IMR-90 (cell line): Measurements from ENCODE around the gene RYR2. TPM values are rescaled to one million over a fixed set of nuclear protein-coding genes. Genes with fewer than 3 reads are reported as not detected.

Experiments used
- ATAC-seq: fragments of 200-7000 bp; cut with Tn5 transposase; 2 replicates; pipeline ENCODE4 v1.9.1; 2020; ENCODE audit warnings: low read depth, mild to moderate bottlenecking, moderate library complexity
- BruUV-seq: library from RNA; stranded (reverse); fragments of 400-500 nt; replicated peaks from 2 replicates; lab custom pipeline; 2021; lab: Mats Ljungman, UMichigan
- CTCF ChIA-PET: fragments of 300-600 bp; formaldehyde crosslinking; extraction: SDS; loops from one replicate; lab custom pipeline; 2021; ENCODE audit warnings: antibody characterized with exemption; lab: Yijun Ruan, JAX
- POLR2A ChIA-PET: fragments of 300-600 bp; sonication (Branson Sonifier 250); formaldehyde crosslinking; loops from one replicate; lab custom pipeline; 2022; ENCODE audit warnings: antibody characterized with exemption; ENCODE audit not compliant: unreplicated experiment; lab: Charles Lee
- DNase-seq: peaks from one replicate; pipeline ENCODE4 v3.0.0; 2013
- H2AFZ ChIP-seq: replicated peaks from 2 replicates; pipeline ENCODE3; 2013; ENCODE audit warnings: low read length, mild to moderate bottlenecking; ENCODE audit not compliant: poor library complexity
- H2AK5ac ChIP-seq: 2 replicates; pipeline ENCODE4 v1.6.1; 2013; ENCODE audit warnings: low read depth, low read length, inconsistent platforms
- H2AK9ac ChIP-seq: replicated peaks from 2 replicates; pipeline ENCODE3; 2013; ENCODE audit warnings: mild to moderate bottlenecking, low read depth, low read length, moderate library complexity; ENCODE audit not compliant: poor library complexity
- H2BK120ac ChIP-seq: 2 replicates; pipeline ENCODE4 v1.6.1; 2013; ENCODE audit warnings: low read depth, low read length, inconsistent platforms
- H2BK15ac ChIP-seq: 3 replicates; pipeline ENCODE4 v1.6.1; 2013; ENCODE audit warnings: low read depth, low read length, inconsistent platforms
- H2BK20ac ChIP-seq: 2 replicates; pipeline ENCODE4 v1.6.1; 2013; ENCODE audit warnings: low read depth, mild to moderate bottlenecking, inconsistent platforms, low read length, moderate library complexity
- H2BK5ac ChIP-seq: 2 replicates; pipeline ENCODE4 v1.6.1; 2013; ENCODE audit warnings: mild to moderate bottlenecking, low read depth, low read length, inconsistent platforms; ENCODE audit not compliant: poor library complexity, severe bottlenecking
- H3K14ac ChIP-seq: replicated peaks from 2 replicates; pipeline ENCODE4 v1.6.1; 2013; ENCODE audit warnings: low read depth, low read length, inconsistent platforms
- H3K18ac ChIP-seq: 2 replicates; pipeline ENCODE4 v1.6.1; 2013; ENCODE audit warnings: low read depth, low read length, control low read depth
- H3K23ac ChIP-seq: 2 replicates; pipeline ENCODE4 v1.6.1; 2013; ENCODE audit warnings: low read depth, low read length, inconsistent platforms
- H3K27ac ChIP-seq: 2 replicates; pipeline ENCODE4 v1.5.1; 2013; ENCODE audit warnings: mild to moderate bottlenecking, control low read depth, low read length; ENCODE audit not compliant: insufficient read depth
- H3K27me3 ChIP-seq: 2 replicates; pipeline ENCODE4 v1.6.1; 2013; ENCODE audit warnings: low read length; ENCODE audit not compliant: control insufficient read depth, insufficient read depth
- H3K36me3 ChIP-seq: 2 replicates; pipeline ENCODE4 v1.6.1; 2013; ENCODE audit warnings: low read length, mixed read lengths; ENCODE audit not compliant: control insufficient read depth, insufficient read depth
- H3K4ac ChIP-seq: 2 replicates; pipeline ENCODE4 v1.6.1; 2013; ENCODE audit warnings: low read depth, low read length, inconsistent platforms
- H3K4me1 ChIP-seq: 2 replicates; pipeline ENCODE4 v1.6.1; 2013; ENCODE audit warnings: low read length, mixed read lengths; ENCODE audit not compliant: control insufficient read depth, insufficient read depth
- H3K4me2 ChIP-seq: 2 replicates; pipeline ENCODE4 v1.6.1; 2013; ENCODE audit warnings: low read depth, mild to moderate bottlenecking, control low read depth, low read length, moderate library complexity
- H3K4me3 ChIP-seq: 2 replicates; pipeline ENCODE4 v1.5.1; 2013; ENCODE audit warnings: low read depth, mild to moderate bottlenecking, control low read depth, low read length, moderate library complexity; ENCODE audit not compliant: insufficient read depth
- H3K56ac ChIP-seq: 2 replicates; pipeline ENCODE4 v1.6.1; 2013; ENCODE audit warnings: low read length, inconsistent platforms; ENCODE audit not compliant: insufficient read depth; ENCODE audit errors: extremely low read depth
- H3K79me1 ChIP-seq, 2 experiments: 2 replicates each; pipeline ENCODE4 v1.6.1; 2013; ENCODE audit warnings: low read length in 2 of 2, inconsistent platforms in 1 of 2, low read depth in 1 of 2
- H3K9ac ChIP-seq: 2 replicates; pipeline ENCODE4 v1.6.1; 2013; ENCODE audit warnings: low read depth, low read length, control low read depth
- H3K9me1 ChIP-seq: 2 replicates; pipeline ENCODE4 v1.6.1; 2013; ENCODE audit warnings: low read length, inconsistent platforms; ENCODE audit not compliant: insufficient read depth
- H3K9me3 ChIP-seq: 2 replicates; pipeline ENCODE4 v1.6.1; 2013; ENCODE audit warnings: low read length; ENCODE audit not compliant: control insufficient read depth, insufficient read depth
- H4K20me1 ChIP-seq: 2 replicates; pipeline ENCODE4 v1.6.1; 2013; ENCODE audit warnings: low read length, inconsistent platforms; ENCODE audit not compliant: insufficient read depth
- H4K5ac ChIP-seq: 2 replicates; pipeline ENCODE4 v1.6.1; 2013; ENCODE audit warnings: mild to moderate bottlenecking, low read depth, low read length, control low read depth
- H4K8ac ChIP-seq, 2 experiments: 2 replicates each; pipeline ENCODE4 v1.6.1; 2013; ENCODE audit warnings: low read depth in 2 of 2, low read length in 2 of 2, control low read depth in 1 of 2, inconsistent platforms in 1 of 2
- H4K91ac ChIP-seq: 2 replicates; pipeline ENCODE4 v1.6.1; 2013; ENCODE audit warnings: low read depth, low read length, inconsistent platforms; ENCODE audit not compliant: insufficient read depth
- BHLHE40 ChIP-seq: fragments of 150-350 bp; IDR thresholded peaks from 2 replicates; pipeline ENCODE4 v1.6.1; 2016; ENCODE audit warnings: mild to moderate bottlenecking, low read depth, low read length
- FOS ChIP-seq: fragments of 150-350 bp; IDR thresholded peaks from 2 replicates; pipeline ENCODE4 v1.6.1; 2016; ENCODE audit warnings: low read depth, low read length
- MXI1 ChIP-seq: IDR thresholded peaks from 2 replicates; pipeline ENCODE4 v1.6.1; 2012; ENCODE audit warnings: low read depth, mild to moderate bottlenecking, low read length, moderate library complexity, borderline replicate concordance
- POLR2A ChIP-seq: IDR thresholded peaks from 2 replicates; pipeline ENCODE4 v1.6.1; 2012; ENCODE audit warnings: mild to moderate bottlenecking, low read depth, low read length
- WGBS, 2 experiments: methylation state at CpG; one replicate each; pipeline versions ENCODE4 v1.1.5 to v1.1.7; 2013; ENCODE audit warnings: missing lambda C conversion rate in 2 of 2; ENCODE audit not compliant: insufficient read length in 1 of 2; ENCODE audit errors: extremely low coverage in 2 of 2; 5-methylcytosine and 5-hydroxymethylcytosine counted together
- dilution Hi-C: fragments of 300-500 bp; cut with HindIII; formaldehyde crosslinking; loops from one replicate; pipeline ENCODE4 v1.14.3; 2018; ENCODE audit warnings: low sequenced_read_pairs; ENCODE audit not compliant: unreplicated experiment
- in situ Hi-C: fragments of 300-500 bp; cut with MboI; formaldehyde crosslinking; loops from 3 replicates; pipeline ENCODE4 v1.14.3; 2019; ENCODE audit warnings: low sequenced_read_pairs, inconsistent platforms, mixed read lengths
- intact Hi-C: fragments of 100-400 bp; cut with micrococcal nuclease; formaldehyde crosslinking; loops from 2 replicates; pipeline ENCODE4 v1.10.0; 2022
- polyA plus RNA-seq, 3 experiments: library from polyadenylated mRNA; depleted of rRNA; stranded (reverse); fragments of >200 nt; gene quantifications; 2 replicates each; pipeline ENCODE4 v1.2.3, GENCODE V29; 2012; ENCODE audit warnings: low replicate concordance in 1 of 3
- total RNA-seq: library from RNA; depleted of rRNA; stranded (reverse); fragments of >200 nt; gene quantifications from 2 replicates; pipeline ENCODE4 v1.2.3, GENCODE V29; 2012

Gene RYR2
- total and polyA plus RNA-seq, 2 of the 4 experiments (the other 2 are of a cell fraction) = not detected

GRCh38 chr1:237655778-237656177 is 613.8 kb downstream of the RYR2 start:
- H3K4me2 ChIP-seq = no peak overlapping the region
- WGBS, 2 experiments = no CpG with 5 or more reads among the region's 2 CpGs
- no peak overlapping the region for H2BK5ac ChIP-seq
- H3K36me3 ChIP-seq = no peaks in the 10 kb centered on the region
- H3K56ac ChIP-seq = no peak overlapping the region
- no peak overlapping the region for H2BK15ac ChIP-seq
- intact Hi-C loops (no loop called here), dilution Hi-C loops (no loop called here), in situ Hi-C loops (no loop called here)
- H3K9ac ChIP-seq = no peak overlapping the region
- no peaks in the 10 kb centered on the region for H3K9me1 ChIP-seq
- H3K27ac ChIP-seq = no peak overlapping the region
- no peak overlapping the region for H2BK20ac ChIP-seq
- BruUV-seq = no TSS peak
- no peaks in the 10 kb centered on the region for H4K20me1 ChIP-seq
- no peak overlapping the region for H3K23ac ChIP-seq
- H2AK5ac ChIP-seq = no peak overlapping the region
- H3K79me1 ChIP-seq = no peaks in the 10 kb centered on the region
- no peak overlapping the region for H3K14ac ChIP-seq
- no peak overlapping the region for H3K18ac ChIP-seq
- ChIA-PET POLR2A (no interaction called here), CTCF (no interaction called here)
- no peak for DNase-seq
- no peak for ATAC-seq
- no peaks in the 10 kb centered on the region for H3K9me3 ChIP-seq
- no peak overlapping the region for H3K4ac ChIP-seq
- H4K8ac ChIP-seq = no peak overlapping the region
- no peak overlapping the region for H3K4me3 ChIP-seq
- H3K4me1 ChIP-seq = no peaks in the 10 kb centered on the region
- no peak for TF ChIP-seq FOS
- no peak for TF ChIP-seq POLR2A
- TF ChIP-seq BHLHE40 = no peak
- TF ChIP-seq MXI1 = no peak
- no peaks in the 10 kb centered on the region for H3K27me3 ChIP-seq
- no peak overlapping the region for H4K91ac ChIP-seq
- no peak overlapping the region for H4K5ac ChIP-seq
- no peak overlapping the region for H2BK120ac ChIP-seq
- no peak overlapping the region for H2AFZ ChIP-seq
- no peak overlapping the region for H2AK9ac ChIP-seq
